Neural cell (in vitro differentiated cells): Measurements from ENCODE around the gene ACSS1.

ENCODE experiments used
- EP300 ChIP-seq: fragments of 450-650 bp; conservative IDR thresholded peaks from 2 replicates; pipeline ENCODE4 v1.6.1; 2014; ENCODE audit warnings: antibody characterized with exemption, mild to moderate bottlenecking, moderate library complexity; ENCODE audit not compliant: poor library complexity, severe bottlenecking
- EZH2 ChIP-seq: fragments of 200-600, 300-800 bp; shearing (Covaris generic), sonication (generic); IDR thresholded peaks from 2 replicates; pipeline ENCODE4 v1.6.1; 2014; ENCODE audit warnings: antibody characterized with exemption, low read length, borderline replicate concordance, mild to moderate bottlenecking; ENCODE audit not compliant: insufficient read depth, poor library complexity, severe bottlenecking
- POLR2AphosphoS5 ChIP-seq: IDR thresholded peaks from 2 replicates; pipeline ENCODE4 v1.6.1; 2012
- RAD21 ChIP-seq: fragments of 450-650 bp; conservative IDR thresholded peaks from 2 replicates; pipeline ENCODE4 v1.6.1; 2014; ENCODE audit warnings: antibody characterized with exemption, mild to moderate bottlenecking, moderate library complexity
- SMC3 ChIP-seq: fragments of 450-650 bp; conservative IDR thresholded peaks from 2 replicates; pipeline ENCODE4 v1.6.1; 2014; ENCODE audit warnings: antibody characterized with exemption, mild to moderate bottlenecking, moderate library complexity; ENCODE audit not compliant: poor library complexity
- TAF1 ChIP-seq: IDR thresholded peaks from 2 replicates; pipeline ENCODE4 v1.6.1; 2012; ENCODE audit warnings: low read depth
- TF ChIP-seq, protein P1 (sequence below): fragments of 450-650 bp; IDR thresholded peaks from 2 replicates; pipeline ENCODE4 v1.5.1; 2014; ENCODE audit warnings: antibody characterized with exemption, mild to moderate bottlenecking, moderate library complexity; ENCODE audit not compliant: poor library complexity, severe bottlenecking
- TF ChIP-seq, protein P2 (sequence below): IDR thresholded peaks from 2 replicates; pipeline ENCODE4 v1.6.1; 2012; ENCODE audit warnings: borderline replicate concordance

DNA sequence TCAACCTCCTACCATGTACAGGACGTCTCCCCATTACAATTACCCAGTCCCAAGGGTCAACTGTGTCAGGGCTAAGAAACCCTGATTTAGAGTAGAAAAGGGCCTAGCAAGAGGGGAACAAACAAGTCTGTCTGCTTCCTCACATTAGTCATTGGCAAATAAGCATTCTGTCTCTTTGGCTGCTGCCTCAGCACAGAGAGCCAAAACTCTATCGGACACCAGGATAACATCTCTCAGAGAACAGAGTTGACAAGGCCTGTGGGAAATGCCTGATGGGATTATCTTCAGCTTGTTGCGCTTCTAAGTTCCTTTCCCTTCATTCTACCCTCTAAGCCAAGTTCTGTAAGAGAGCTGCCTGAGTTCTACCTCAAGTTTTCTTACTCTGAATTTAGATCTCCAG, 43.0 kb upstream of the ACSS1 start:
- TF ChIP-seq POLR2AphosphoS5 (no peak), TAF1 (no peak), SMC3 (no peak), EZH2 (no peak), EP300 (no peak), RAD21 (no peak)
- TF ChIP-seq, protein P1, sequence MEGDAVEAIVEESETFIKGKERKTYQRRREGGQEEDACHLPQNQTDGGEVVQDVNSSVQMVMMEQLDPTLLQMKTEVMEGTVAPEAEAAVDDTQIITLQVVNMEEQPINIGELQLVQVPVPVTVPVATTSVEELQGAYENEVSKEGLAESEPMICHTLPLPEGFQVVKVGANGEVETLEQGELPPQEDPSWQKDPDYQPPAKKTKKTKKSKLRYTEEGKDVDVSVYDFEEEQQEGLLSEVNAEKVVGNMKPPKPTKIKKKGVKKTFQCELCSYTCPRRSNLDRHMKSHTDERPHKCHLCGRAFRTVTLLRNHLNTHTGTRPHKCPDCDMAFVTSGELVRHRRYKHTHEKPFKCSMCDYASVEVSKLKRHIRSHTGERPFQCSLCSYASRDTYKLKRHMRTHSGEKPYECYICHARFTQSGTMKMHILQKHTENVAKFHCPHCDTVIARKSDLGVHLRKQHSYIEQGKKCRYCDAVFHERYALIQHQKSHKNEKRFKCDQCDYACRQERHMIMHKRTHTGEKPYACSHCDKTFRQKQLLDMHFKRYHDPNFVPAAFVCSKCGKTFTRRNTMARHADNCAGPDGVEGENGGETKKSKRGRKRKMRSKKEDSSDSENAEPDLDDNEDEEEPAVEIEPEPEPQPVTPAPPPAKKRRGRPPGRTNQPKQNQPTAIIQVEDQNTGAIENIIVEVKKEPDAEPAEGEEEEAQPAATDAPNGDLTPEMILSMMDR: no peak
- TF ChIP-seq, protein P2, sequence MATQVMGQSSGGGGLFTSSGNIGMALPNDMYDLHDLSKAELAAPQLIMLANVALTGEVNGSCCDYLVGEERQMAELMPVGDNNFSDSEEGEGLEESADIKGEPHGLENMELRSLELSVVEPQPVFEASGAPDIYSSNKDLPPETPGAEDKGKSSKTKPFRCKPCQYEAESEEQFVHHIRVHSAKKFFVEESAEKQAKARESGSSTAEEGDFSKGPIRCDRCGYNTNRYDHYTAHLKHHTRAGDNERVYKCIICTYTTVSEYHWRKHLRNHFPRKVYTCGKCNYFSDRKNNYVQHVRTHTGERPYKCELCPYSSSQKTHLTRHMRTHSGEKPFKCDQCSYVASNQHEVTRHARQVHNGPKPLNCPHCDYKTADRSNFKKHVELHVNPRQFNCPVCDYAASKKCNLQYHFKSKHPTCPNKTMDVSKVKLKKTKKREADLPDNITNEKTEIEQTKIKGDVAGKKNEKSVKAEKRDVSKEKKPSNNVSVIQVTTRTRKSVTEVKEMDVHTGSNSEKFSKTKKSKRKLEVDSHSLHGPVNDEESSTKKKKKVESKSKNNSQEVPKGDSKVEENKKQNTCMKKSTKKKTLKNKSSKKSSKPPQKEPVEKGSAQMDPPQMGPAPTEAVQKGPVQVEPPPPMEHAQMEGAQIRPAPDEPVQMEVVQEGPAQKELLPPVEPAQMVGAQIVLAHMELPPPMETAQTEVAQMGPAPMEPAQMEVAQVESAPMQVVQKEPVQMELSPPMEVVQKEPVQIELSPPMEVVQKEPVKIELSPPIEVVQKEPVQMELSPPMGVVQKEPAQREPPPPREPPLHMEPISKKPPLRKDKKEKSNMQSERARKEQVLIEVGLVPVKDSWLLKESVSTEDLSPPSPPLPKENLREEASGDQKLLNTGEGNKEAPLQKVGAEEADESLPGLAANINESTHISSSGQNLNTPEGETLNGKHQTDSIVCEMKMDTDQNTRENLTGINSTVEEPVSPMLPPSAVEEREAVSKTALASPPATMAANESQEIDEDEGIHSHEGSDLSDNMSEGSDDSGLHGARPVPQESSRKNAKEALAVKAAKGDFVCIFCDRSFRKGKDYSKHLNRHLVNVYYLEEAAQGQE: no peak
